Mucosa of rectum (tissue), 2 donors: Measurements from ENCODE around the gene ZFR.
"Not testable (repeated sequence)": the region's sequence is repeated elsewhere in the genome, so short reads cannot be mapped to it uniquely, and the experiment has no call there.

Source experiments
- H3K27ac ChIP-seq, 2 donors: one replicate each; pipeline ENCODE4 v1.7.0; 2013; ENCODE audit warnings: inconsistent platforms in 2 of 2, low read depth in 2 of 2, low read length in 2 of 2
- H3K27me3 ChIP-seq, 2 donors: one replicate each; pipeline ENCODE4 v1.7.0; 2013; ENCODE audit warnings: low read length in 2 of 2; ENCODE audit not compliant: control insufficient read depth in 2 of 2, insufficient read depth in 2 of 2
- H3K36me3 ChIP-seq, 2 donors: one replicate each; pipeline ENCODE4 v1.7.0; 2013; ENCODE audit warnings: low read length in 2 of 2; ENCODE audit not compliant: control insufficient read depth in 2 of 2, insufficient read depth in 2 of 2
- H3K4me1 ChIP-seq, 2 donors: one replicate each; pipeline ENCODE4 v1.7.0; 2013; ENCODE audit warnings: low read length in 2 of 2, mild to moderate bottlenecking in 1 of 2; ENCODE audit not compliant: control insufficient read depth in 2 of 2, insufficient read depth in 2 of 2
- H3K4me3 ChIP-seq, 2 donors: one replicate each; pipeline ENCODE4 v1.7.0; 2013; ENCODE audit warnings: low read length in 2 of 2
- H3K9ac ChIP-seq, 2 donors: one replicate each; pipeline ENCODE4 v1.7.0; 2013; ENCODE audit warnings: low read length in 2 of 2, low read depth in 1 of 2, mild to moderate bottlenecking in 1 of 2
- H3K9me3 ChIP-seq, 2 donors: one replicate each; pipeline ENCODE4 v1.7.0; 2013; ENCODE audit warnings: low read length in 2 of 2; ENCODE audit not compliant: control insufficient read depth in 2 of 2
- donor health status: healthy.
- donor health status: Normal muscosa, but diverticular disease.

The ZFR gene

DNA sequence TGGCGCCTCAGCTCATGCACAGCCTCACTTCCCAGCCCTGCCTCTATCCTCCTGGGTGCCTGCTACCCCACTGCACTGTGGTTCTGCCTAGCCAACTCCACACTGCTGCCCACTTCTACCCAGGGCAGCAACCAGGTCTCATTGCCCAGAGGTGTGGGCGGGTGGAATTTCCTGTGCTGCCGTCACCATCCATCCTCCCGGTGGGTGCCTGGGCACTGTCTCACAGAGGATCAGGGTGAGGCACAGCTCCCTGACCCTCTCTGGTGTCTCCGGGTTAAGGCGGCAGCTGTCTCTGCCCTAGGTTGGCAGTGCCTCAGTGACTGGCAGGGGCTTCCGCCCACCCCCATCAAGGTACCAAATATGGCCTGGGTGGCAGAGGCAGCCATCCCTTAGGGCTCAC lies 127.5 kb downstream of the ZFR start:
- peaks cover 0 to 3% of the 10 kb centered on the region in 2 donors for H3K4me1 ChIP-seq
- H3K36me3 ChIP-seq: no peaks in the 10 kb centered on the region
- peaks cover 0 to 5% of the 10 kb centered on the region in 2 donors for H3K9me3 ChIP-seq
- H3K4me3 ChIP-seq: no peak overlapping the region
- no peaks in the 10 kb centered on the region for H3K27me3 ChIP-seq
- H3K9ac ChIP-seq: no peak overlapping the region
- no peak overlapping the region for H3K27ac ChIP-seq

DNA sequence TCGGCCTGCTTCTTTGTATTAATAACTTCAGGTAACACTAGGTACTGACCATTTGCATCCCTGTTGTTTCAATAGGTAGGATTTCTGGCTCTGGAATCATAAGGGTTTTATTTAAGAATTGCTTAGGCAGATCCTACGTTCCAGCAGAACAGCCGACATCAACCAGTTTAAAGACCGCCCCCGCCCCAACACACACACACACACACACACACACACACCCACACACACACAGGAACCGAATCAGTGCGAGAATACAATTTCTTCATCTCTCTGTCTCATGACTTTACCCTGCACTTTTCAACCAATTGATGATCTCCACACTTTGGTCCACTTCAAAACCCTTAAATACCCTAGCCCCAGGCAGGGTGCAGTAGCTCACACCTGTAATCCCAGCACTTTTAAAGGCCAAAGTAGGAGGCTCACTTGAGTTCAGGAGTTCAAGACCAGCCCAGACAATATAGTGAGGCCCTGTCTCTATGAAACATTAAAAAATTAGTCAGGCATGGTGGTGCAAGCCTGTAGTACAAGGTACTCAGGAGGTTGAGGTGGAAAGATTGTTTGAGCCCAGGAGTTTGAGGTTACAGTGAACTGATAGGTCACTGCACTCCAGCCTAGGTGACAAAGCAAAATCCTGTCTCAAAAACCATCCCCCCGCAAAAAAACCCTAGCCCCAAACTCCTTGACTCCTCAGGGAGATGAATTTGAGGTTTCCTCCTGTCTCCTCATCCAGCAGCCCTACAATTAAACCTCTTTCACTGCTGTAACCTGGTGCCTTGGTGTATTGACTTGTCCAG lies 129.1 kb downstream of the ZFR start:
- peaks cover 8 to 9% of the 10 kb centered on the region in 2 donors for H3K4me1 ChIP-seq
- H3K9ac ChIP-seq: no peak overlapping the region
- H3K36me3 ChIP-seq: no peaks in the 10 kb centered on the region
- H3K27me3 ChIP-seq: no peaks in the 10 kb centered on the region
- H3K4me3 ChIP-seq: no peak overlapping the region
- no peaks in the 10 kb centered on the region for H3K9me3 ChIP-seq
- no peak overlapping the region for H3K27ac ChIP-seq

DNA sequence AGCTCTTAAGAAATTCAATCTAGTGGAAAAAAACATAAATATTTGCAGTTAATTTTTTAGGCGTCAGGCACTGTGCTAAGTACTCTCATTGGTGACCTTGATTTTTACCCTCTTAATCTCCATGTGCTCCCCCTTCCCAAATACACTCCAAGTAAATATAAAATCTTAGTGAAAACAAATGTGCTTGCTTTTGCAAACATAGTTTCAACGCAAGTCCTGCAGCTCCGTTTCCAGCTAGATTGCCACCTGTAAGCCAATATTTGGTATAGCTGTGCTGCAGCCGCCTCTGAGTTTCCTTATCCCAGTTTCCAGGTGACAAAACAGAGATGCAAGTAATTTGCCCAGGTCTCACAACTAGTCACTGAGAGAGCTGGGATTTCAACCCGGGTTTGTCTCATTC lies 129.9 kb downstream of the ZFR start:
- no peaks in the 10 kb centered on the region for H3K9me3 ChIP-seq
- no peaks in the 10 kb centered on the region for H3K36me3 ChIP-seq
- no peak overlapping the region for H3K9ac ChIP-seq
- H3K4me3 ChIP-seq: no peak overlapping the region
- peaks cover 8 to 9% of the 10 kb centered on the region in 2 donors for H3K4me1 ChIP-seq
- H3K27me3 ChIP-seq: no peaks in the 10 kb centered on the region
- H3K27ac ChIP-seq: no peak overlapping the region

DNA sequence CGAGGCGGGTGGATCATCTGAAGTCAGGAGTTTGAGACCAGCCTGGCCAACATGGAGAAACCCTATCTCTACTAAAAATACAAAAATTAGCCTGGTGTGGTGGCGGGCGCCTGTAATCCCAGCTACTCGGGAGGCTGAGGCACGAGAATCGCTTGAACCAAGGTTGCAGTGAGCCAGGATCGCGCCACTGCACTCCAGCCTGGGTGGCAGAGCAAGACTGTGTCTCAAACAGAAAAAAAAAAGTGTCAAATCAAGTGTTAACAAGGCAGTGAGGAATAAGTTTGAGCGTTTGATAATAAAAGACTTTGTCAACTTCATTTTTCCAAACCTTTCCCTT lies 130.4 kb downstream of the ZFR start:
- H3K27ac ChIP-seq, H3K9ac ChIP-seq, H3K4me1 ChIP-seq, H3K4me3 ChIP-seq, H3K27me3 ChIP-seq, H3K9me3 ChIP-seq, H3K36me3 ChIP-seq: not testable (repeated sequence)

DNA sequence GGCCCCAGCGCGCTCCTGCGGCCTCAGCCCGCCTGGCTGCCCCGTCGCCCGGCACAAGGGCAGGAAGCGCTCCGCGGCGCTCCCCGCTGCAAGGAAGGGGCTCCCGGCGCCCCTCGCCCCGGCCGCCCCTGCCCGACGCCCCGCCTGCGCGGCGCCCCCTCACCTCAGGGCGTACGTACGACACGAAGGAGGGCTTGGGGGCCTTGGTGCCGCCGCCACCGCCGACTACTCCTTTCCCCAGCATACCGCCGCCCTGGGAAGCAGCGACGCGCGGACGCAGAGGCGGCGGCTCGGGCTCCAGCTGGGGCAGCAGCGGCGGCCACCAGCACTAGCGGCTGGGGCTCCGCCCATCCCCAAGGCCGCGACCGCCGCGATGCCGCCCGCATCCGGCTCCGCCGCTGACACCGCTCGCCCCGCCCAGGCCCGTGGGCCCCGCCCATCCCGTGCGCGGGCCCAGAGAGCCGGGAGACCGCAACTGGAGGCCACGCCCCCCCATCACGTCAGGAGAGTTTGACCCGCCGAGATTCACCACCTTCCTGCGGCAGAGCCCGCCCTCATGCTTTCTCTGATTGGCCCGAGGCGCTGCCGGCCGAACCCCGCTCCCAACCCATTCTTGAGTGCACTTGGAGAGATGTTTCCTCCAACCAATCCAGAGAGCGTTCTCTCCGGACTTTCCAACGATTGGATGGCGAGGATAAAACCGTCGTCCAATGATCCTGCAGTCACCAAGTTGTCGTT lies 131.8 kb downstream of the ZFR start, which contains the start of gene MTMR12:
TSS of gene MTMR12 (minus strand) at position 345 of the 738 bp plus-strand sequence. CDS start at position 244, 101 bp downstream.
- peaks cover 9 to 12% of the 10 kb centered on the region in 2 donors for H3K4me1 ChIP-seq
- peak within 1 kb of the TSS; percentile 85 to 96 for H3K9ac ChIP-seq
- peak within 1 kb of the TSS; percentile 84 to 92 for H3K4me3 ChIP-seq
- H3K36me3 ChIP-seq: no peaks in the 10 kb centered on the region
- H3K27ac ChIP-seq: peak within 1 kb of the TSS; percentile 97
- H3K27me3 ChIP-seq: no peaks in the 10 kb centered on the region
- H3K9me3 ChIP-seq: no peaks in the 10 kb centered on the region

DNA sequence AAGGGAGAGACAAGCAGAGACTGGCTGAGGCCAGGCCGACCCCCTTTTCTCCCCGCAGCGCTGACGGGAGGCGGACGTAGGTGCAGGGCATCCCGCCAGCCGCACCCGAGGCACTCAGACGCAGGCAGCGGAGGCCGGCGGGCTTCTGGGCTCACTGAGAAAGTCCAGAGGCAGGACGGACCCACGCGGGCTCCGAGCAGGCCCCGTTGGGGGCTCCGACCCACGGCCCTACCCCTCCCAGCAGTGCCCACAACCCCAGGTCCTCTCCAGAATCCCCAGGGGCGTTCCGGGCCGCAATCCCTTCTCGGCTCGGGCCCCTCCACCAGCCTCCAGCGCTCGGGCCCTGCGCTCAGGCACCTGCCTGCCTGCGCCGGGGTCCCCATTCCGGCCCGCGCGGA lies 132.3 kb downstream of the ZFR start:
- Histone ChIP-seq H3K9me3 (no peaks in the 10 kb centered on the region), H3K36me3 (no peaks in the 10 kb centered on the region), H3K4me1 (peaks cover 9 to 12% of the 10 kb centered on the region in 2 donors), H3K9ac (peak overlapping the region; percentile 85 to 96), H3K27ac (peak overlapping the region; percentile 97), H3K27me3 (no peaks in the 10 kb centered on the region), H3K4me3 (peak overlapping the region; percentile 82 to 84)

DNA sequence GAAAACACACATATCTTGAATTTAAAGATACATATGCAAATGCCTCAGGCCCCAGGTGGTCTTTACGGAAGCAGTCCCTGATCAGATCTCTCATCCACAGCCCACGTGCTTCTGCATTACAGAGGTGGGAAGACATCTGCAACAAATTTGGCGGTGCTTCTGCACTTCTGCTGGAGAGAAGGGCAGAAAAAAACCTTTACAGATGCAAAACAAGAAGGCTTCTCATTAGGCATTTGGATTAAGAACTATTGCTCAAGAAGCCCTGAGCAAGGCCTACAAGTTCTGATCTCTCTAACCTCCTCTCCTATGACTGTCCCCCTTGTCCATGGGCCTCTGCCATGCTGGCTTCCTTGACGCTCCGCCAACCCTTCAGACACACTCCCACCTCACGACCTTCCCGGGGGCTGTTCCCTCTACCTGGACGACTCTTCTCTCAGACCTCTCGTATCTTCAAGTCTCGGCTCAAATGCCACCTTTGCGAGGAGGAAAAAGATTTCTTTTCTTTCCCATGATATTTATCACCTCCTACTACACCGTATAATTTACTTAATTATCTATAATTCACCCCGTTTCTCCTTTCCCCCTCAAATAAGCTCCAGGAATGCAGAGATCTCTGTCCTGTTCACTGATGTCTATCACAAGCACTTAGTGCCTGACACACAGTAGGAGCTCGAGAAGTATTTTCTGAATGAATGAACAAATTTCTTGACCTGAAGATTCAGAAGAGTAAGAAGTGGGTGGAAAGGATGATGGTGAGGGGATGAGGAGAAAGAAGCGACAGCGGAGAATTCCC lies 132.9 kb downstream of the ZFR start:
- peaks cover 9 to 12% of the 10 kb centered on the region in 2 donors for H3K4me1 ChIP-seq

DNA sequence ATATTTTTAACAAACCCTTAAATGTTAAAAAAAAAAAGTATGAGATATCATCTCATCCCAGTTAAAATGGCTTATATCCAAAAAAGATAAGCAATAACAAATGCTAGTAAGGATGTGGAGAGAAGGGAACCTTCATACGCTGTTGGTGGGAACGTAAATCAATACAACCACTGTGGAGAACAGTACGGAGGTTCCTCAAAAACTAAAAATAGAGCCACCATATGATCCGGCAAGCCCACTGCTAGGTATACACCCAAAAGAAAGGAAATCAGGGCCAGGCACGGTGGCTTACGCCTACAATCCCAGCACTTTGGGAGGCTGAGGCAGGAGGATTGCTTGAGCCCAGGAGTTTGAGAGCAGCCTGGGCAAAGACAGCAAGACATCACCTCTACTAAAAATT lies 134.8 kb downstream of the ZFR start:
- H3K9ac ChIP-seq: no peak overlapping the region
- no peak overlapping the region for H3K4me3 ChIP-seq
- peaks cover 9 to 12% of the 10 kb centered on the region in 2 donors for H3K4me1 ChIP-seq
- H3K9me3 ChIP-seq: no peaks in the 10 kb centered on the region
- H3K36me3 ChIP-seq: no peaks in the 10 kb centered on the region
- no peaks in the 10 kb centered on the region for H3K27me3 ChIP-seq
- no peak overlapping the region for H3K27ac ChIP-seq

More for the DNA sequence above, 132.9 kb downstream of the ZFR start:
- Histone ChIP-seq H3K27ac (peak overlapping the region; percentile 97), H3K9me3 (no peaks in the 10 kb centered on the region), H3K9ac (peak overlapping the region; percentile 85 to 96), H3K27me3 (no peaks in the 10 kb centered on the region), H3K36me3 (no peaks in the 10 kb centered on the region), H3K4me3 (peak overlapping the region; percentile 82 to 84)

DNA sequence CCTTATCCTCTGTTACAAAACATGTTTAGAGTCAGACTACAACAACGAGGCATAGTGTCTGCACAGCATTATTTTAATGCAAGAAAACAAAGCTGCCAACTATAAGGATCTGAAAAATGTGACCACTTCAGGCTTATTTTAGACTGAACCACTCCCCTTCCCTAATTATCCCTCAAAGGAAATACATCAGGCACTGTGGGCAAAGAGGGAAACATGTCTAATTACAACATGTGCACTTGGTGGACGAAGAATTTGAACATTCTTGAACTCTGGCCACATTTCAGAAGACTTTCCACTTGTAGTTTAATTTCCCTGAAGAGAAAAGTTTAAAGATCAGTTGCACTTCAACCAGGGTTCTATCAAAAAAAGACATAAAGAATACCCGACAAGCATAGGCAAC lies 135.6 kb downstream of the ZFR start:
- Histone ChIP-seq H3K9ac (no peak overlapping the region), H3K4me3 (no peak overlapping the region), H3K27ac (no peak overlapping the region), H3K4me1 (peaks cover 9 to 12% of the 10 kb centered on the region in 2 donors), H3K27me3 (no peaks in the 10 kb centered on the region), H3K9me3 (no peaks in the 10 kb centered on the region), H3K36me3 (no peaks in the 10 kb centered on the region)

DNA sequence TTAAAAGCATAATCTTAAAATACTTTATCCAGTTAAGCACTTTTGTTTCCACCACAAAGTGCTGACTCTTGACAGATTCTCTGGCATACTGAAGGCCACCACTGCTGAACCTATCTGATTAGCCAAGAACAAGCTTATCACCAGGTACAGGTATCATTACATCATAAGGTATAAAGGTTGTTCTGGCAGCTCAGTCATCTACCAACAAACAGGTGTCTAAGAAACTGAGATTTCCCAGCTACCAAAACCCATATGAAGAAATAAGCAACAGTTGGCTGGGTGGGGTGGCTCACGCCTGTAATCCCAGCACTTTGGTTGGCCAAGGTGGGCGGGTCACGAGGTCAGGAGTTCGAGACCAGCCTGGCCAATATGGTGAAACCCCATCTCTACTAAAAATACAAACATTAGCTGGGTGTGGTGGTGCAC lies 136.8 kb downstream of the ZFR start:
- H3K27ac ChIP-seq: no peak overlapping the region
- no peak overlapping the region for H3K9ac ChIP-seq
- H3K4me3 ChIP-seq: no peak overlapping the region
- no peaks in the 10 kb centered on the region for H3K9me3 ChIP-seq
- peaks cover 9 to 12% of the 10 kb centered on the region in 2 donors for H3K4me1 ChIP-seq
- H3K27me3 ChIP-seq: no peaks in the 10 kb centered on the region
- H3K36me3 ChIP-seq: no peaks in the 10 kb centered on the region
